K562 (cell line): ENCODE results near the gene ZNF384. TPM values are rescaled to one million over a fixed set of nuclear protein-coding genes. Genes with fewer than 3 reads are reported as not detected.

Source experiments
- ARID4B ChIP-seq: sonication (generic); formaldehyde crosslinking; IDR thresholded peaks from 2 replicates; pipeline ENCODE4 v1.8.0; 2022; ENCODE audit warnings: mild to moderate bottlenecking, missing genetic modification reagents
- CTBP1 ChIP-seq: fragments of 450-650 bp; IDR thresholded peaks from 2 replicates; pipeline ENCODE4 v1.6.1; 2016; ENCODE audit warnings: borderline replicate concordance
- EP300 ChIP-seq: IDR thresholded peaks from 2 replicates; pipeline ENCODE4 v1.6.1; 2012; ENCODE audit warnings: low read length, improper control_type of control experiment
- JUNB ChIP-seq: fragments of 450-650 bp; formaldehyde crosslinking; conservative IDR thresholded peaks from 2 replicates; pipeline ENCODE4 v1.4.0; 2020; ENCODE audit warnings: mild to moderate bottlenecking
- KLF13 ChIP-seq: fragments of 450-650 bp; IDR thresholded peaks from 2 replicates; pipeline ENCODE4 v1.6.1; 2016; ENCODE audit warnings: missing genetic modification characterization, low read depth, mild to moderate bottlenecking, missing compliant biosample characterization, moderate library complexity, borderline replicate concordance
- MEIS2 ChIP-seq: fragments of 450-650 bp; IDR thresholded peaks from 2 replicates; pipeline ENCODE4 v1.6.1; 2014; ENCODE audit warnings: mild to moderate bottlenecking; ENCODE audit not compliant: partially characterized antibody
- PHF8 ChIP-seq: fragments of 200-600 bp; sonication (generic); IDR thresholded peaks from 2 replicates; pipeline ENCODE4 v1.6.1; 2012; ENCODE audit warnings: mixed run types, mild to moderate bottlenecking, inconsistent platforms, low read length, moderate library complexity, borderline replicate concordance
- RBM14 ChIP-seq: fragments of 200-400 bp; formaldehyde crosslinking; IDR thresholded peaks from 2 replicates; pipeline ENCODE4 v1.6.1; 2018; ENCODE audit warnings: low read depth, mild to moderate bottlenecking, low read length, moderate library complexity, borderline replicate concordance; ENCODE audit not compliant: insufficient read depth
- SAFB ChIP-seq: fragments of 200-400 bp; formaldehyde crosslinking; IDR thresholded peaks from 2 replicates; pipeline ENCODE4 v1.6.1; 2017; ENCODE audit warnings: low read depth, low read length, borderline replicate concordance
- TFAP4 ChIP-seq: sonication (generic); formaldehyde crosslinking; IDR thresholded peaks from 2 replicates; pipeline ENCODE4 v1.8.0; 2022; ENCODE audit warnings: missing genetic modification reagents, mild to moderate bottlenecking, moderate library complexity, borderline replicate concordance
- USF1 ChIP-seq: sonication (generic); formaldehyde crosslinking; IDR thresholded peaks from 2 replicates; pipeline ENCODE4 v1.9.0; 2022; ENCODE audit warnings: mild to moderate bottlenecking, missing genetic modification reagents
- VEZF1 ChIP-seq: fragments of 200-800 bp; sonication (Bioruptor generic); IDR thresholded peaks from 2 replicates; pipeline ENCODE4 v1.6.1; 2017; ENCODE audit warnings: missing genetic modification characterization, missing compliant biosample characterization
- ZBTB17 ChIP-seq: fragments of 450-650 bp; formaldehyde crosslinking; IDR thresholded peaks from 2 replicates; pipeline ENCODE4 v1.4.0; 2020; ENCODE audit warnings: mild to moderate bottlenecking
- ZNF592 ChIP-seq: fragments of 450-650 bp; IDR thresholded peaks from 2 replicates; pipeline ENCODE4 v1.6.1; 2017; ENCODE audit warnings: antibody characterized with exemption, mild to moderate bottlenecking
- polyA plus RNA-seq, 8 experiments: library from polyadenylated mRNA; depleted of rRNA in 4 of 8; stranded (reverse) in 5 of 8; unstranded in 3 of 8; fragments of >200 nt; fragmentation: Nextera tagmentation in 2 of 8; fragmentation: Illumina TruSeq in 1 of 8; extraction: Ambion mirVana in 2 of 8; extraction: Trizol in 1 of 8; gene quantifications; 2 replicates each; pipeline versions ENCODE4 v1.2.1 to v1.2.3, GENCODE V29; 2011 to 2014; ENCODE audit warnings: inconsistent platforms in 1 of 8, missing spikeins in 1 of 8
- total RNA-seq, 7 experiments: library from RNA; depleted of rRNA in 6 of 7; stranded (reverse); fragments of >200 nt in 6 of 7; fragmentation: Illumina TruSeq in 2 of 7; extraction: Trizol in 2 of 7; gene quantifications; 2 replicates each; pipeline versions ENCODE4 v1.2.1 to v1.2.3, GENCODE V29; 2011 to 2021; ENCODE audit warnings: low replicate concordance in 1 of 7

The ZNF384 gene
- total and polyA plus RNA-seq, 9 of the 15 experiments (the other 6 are each of a cell fraction or from before 2014, with no cell fraction given) = 0.36 to 64.8 (median 21.3) TPM

GRCh38 chr12:6635856-6636531 is 53.2 kb downstream of the ZNF384 start, which contains the start of gene LPAR5 (continued):
- no peak for TF ChIP-seq EP300
- no peak for TF ChIP-seq RBM14
- TF ChIP-seq PHF8 = peak; percentile 37; the same call in 1 of the 2 replicates
- TF ChIP-seq VEZF1 (CRISPR knock-in tag) = peak; percentile 56; the same call in 1 of the 2 replicates
- TF ChIP-seq KLF13 (tag) = peak; percentile 77; the same call in 1 of the 2 replicates
- TF ChIP-seq SAFB = no peak
- peak; percentile 85 for TF ChIP-seq ARID4B
- TF ChIP-seq ZBTB17 (CRISPR knock-in tag) = peak; percentile 90
- TF ChIP-seq ZNF592 = peak; percentile 53; the same call in 1 of the 2 replicates
- TF ChIP-seq USF1 = no peak
- peak; percentile 64 for TF ChIP-seq TFAP4 (CRISPR knock-in tag)
- no peak for TF ChIP-seq JUNB (CRISPR knock-in tag)
- TF ChIP-seq CTBP1 = peak; percentile 48; the same call in 1 of the 2 replicates
- TF ChIP-seq MEIS2 = no peak
